ENCODE data around the gene MBD4.
"Not testable (repeated sequence)": the region's sequence is repeated elsewhere in the genome, so short reads cannot be mapped to it uniquely, and the experiment has no call there.

DNA sequence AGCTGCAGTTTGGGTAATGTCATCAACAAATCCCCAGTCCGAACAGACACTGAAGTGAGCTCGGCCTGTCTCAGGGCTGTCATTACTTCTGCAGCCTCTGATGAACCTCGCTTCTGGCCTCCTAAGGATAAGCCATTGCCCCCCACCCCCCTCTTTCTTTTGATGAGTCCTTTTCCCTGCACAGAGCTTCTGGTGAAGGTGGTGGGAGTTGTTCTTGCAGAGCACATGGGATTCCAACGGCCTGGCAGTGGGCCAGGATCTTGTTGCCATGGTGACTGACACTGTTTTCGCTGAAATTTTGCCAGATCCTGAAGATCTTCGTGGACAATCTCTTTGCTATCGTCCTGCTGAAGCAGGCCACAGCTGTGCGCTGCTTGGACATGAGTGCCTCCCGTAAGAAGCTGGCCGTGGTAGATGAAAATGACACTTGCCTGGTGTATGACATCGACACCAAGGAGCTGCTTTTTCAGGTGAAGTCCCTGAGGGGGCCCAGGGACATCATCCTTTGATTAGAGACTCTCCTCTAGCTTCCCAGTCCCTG lies 41.5 kb upstream of the MBD4 start:
- TF ChIP-seq, protein P1, sequence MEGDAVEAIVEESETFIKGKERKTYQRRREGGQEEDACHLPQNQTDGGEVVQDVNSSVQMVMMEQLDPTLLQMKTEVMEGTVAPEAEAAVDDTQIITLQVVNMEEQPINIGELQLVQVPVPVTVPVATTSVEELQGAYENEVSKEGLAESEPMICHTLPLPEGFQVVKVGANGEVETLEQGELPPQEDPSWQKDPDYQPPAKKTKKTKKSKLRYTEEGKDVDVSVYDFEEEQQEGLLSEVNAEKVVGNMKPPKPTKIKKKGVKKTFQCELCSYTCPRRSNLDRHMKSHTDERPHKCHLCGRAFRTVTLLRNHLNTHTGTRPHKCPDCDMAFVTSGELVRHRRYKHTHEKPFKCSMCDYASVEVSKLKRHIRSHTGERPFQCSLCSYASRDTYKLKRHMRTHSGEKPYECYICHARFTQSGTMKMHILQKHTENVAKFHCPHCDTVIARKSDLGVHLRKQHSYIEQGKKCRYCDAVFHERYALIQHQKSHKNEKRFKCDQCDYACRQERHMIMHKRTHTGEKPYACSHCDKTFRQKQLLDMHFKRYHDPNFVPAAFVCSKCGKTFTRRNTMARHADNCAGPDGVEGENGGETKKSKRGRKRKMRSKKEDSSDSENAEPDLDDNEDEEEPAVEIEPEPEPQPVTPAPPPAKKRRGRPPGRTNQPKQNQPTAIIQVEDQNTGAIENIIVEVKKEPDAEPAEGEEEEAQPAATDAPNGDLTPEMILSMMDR (conservative IDR thresholded peaks at IDR 0.05; ENCODE audit: low read depth, low read length): not testable (repeated sequence)
- not testable (repeated sequence) for TF ChIP-seq EZH2 (IDR thresholded peaks at IDR 0.05; ENCODE audit: borderline replicate concordance, low read depth, low read length, poor library complexity, severe bottlenecking)
